ENCODE measurements around the gene AGAP2.
"Not testable (repeated sequence)": the region's sequence is repeated elsewhere in the genome, so short reads cannot be mapped to it uniquely, and the experiment has no call there.

Gene AGAP2

DNA sequence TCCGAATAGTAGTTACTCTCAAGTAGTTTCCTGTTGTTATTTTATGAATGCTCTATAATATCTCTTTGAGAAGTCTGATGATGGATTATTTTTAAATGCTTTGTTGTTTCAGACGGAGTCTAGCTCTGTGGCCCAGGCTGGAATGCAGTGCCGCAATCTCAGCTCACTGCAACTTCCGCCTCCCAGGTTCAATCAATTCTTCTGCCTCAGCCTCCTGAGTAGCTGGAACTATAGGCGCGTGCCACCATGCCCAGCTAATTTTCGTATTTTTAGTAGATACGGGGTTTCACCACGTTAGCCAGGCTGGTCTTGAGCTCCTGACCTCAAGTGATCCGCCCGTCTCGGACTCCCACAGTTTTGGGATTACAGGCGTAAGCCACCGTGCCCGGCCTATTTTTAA lies 46.0 kb downstream of the AGAP2 start:
- DNase-seq = no peak

DNA sequence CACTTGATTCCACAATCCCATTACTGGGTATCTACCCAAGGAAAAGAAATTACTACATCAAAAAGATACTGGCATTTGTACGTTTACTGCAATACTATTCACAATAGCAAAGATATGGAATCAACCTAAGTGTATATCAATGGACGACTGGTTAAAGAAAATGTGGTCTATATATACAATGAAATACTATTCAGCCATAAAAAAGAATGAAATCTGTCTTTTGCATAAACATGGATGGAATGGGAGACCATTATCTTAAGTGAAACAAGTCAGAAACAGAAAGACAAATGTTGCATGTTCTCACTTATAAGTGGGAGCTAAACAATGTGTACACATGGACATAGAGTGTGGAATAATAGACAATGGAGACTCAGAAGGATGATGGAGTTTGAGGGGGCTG lies 49.6 kb downstream of the AGAP2 start:
- DNase-seq = no peak

DNA sequence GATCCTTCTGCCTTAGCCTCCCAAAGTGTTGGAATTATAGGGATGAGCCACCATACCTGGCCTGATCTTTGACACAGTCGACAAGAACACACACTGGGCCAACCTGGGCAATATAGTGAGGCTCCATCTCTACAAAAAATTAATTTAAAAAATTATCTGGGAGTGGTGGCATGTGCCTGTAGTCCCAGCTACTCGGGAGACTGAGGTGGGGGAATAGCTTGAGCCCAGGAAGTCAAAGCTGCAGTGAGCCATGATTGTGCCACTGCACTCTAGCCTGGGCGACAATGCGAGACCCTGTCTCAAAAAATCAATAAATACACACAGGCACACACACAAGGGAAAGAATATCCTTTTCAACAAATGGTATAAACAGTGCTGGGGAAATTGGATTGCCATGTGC lies 50.7 kb downstream of the AGAP2 start:
- DNase-seq = no peak

DNA sequence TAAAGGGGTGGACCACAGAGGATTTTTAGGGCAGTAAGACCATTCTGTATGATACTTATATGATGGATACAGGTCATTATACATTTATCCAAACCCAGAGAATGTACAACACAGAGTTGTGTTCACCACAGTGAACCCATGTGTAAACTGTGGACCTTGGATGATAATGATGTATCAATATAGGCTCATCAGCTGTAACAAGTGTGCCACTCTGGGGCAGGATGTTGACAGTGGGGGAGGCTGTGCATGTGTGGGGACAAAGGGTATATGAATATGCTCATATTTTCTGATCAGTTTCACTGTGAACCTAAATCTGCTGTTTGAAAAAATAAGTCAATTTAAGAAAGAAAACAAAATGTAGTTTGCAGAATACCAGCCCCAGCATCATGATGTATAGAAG lies 58.8 kb downstream of the AGAP2 start:
- DNase-seq = no peak

DNA sequence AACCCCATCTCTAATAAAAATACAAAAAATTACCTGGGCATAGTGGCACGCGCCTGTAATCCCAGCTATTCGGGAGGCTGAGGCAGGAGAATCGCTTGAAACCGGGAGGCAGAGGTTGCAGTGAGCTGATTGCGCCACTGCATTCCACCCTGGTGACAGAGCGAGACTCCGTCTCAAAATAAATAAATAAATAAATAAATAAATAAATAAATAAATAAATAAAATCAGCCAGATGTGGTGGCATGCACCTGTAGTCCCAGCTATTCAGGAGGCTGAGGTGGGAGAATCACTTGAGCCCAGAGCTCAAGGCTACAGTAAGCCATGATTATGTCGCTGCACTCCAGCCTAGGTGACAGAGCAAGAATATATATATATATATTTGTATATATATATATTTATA lies 60.6 kb downstream of the AGAP2 start:
- not testable (repeated sequence) for DNase-seq

DNA sequence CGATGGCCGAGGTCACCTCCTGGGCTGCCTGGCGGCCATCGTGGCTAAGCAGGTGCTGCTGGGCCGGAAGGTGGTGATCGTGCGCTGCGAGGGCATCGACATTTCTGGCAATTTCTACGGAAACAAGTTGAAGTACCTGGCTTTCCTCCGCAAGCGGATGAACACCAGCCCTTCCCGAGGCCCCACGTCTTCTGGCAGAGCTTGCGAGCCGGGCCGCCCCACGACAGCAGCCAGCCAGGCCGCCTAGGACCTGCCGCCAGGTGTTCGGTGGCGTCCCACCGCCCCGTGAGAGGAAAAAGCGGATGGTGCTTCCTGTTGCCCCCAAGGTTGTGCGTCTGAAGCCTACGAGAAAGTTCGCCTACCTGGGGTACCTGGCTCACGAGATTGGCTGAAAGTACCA lies 63.9 kb downstream of the AGAP2 start:
- no peak for DNase-seq
